ENCODE measurements around the gene TUT4. TPM values are rescaled to one million over a fixed set of nuclear protein-coding genes. Genes with fewer than 3 reads are reported as not detected.

Gene TUT4
- total RNA-seq, 2 donors from 2014 or later = 38.2 to 67.2 TPM

DNA sequence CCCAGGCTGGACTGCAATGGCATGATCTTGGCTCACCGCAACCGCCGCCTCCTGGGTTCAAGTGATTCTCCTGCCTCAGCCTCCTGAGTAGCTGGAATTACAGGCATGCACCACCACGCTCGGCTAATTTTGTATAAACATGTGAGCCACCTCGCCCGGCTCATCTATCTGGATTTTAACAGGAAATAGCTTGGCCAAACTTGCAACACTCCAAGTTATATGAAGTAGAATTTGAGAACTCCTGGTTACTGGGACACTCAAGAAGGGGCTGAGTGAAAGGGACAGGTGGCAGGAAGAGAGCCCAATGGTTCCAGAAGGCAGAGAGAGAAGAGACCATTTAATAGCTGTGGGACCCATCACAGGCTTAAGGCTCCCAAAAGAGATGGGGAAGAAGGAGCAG, 46.3 kb upstream of the TUT4 start:
- no peak overlapping the region for H3K4me3 ChIP-seq
- TF ChIP-seq CTCF (IDR thresholded peaks at IDR 0.05) = no peak
- no peak overlapping the region for H3K27ac ChIP-seq
- H3K27me3 ChIP-seq (replicated peaks; ENCODE audit: insufficient read depth) = no peaks in the 10 kb centered on the region
- H3K36me3 ChIP-seq = no peaks in the 10 kb centered on the region
- peaks cover 5 to 25% of the 10 kb centered on the region in 2 donors for H3K4me1 ChIP-seq (ENCODE audit: control insufficient read depth in 1 of 2, low read depth in 2 of 2)
- DNase-seq (ENCODE audit: low spot score) (no peak), ATAC-seq (ENCODE audit: insufficient number of reproducible peaks, low FRiP score, low read depth) (no peak)
- no peaks in the 10 kb centered on the region for H3K9me3 ChIP-seq

GRCh38 chr1:52598729-52599128, 45.8 kb upstream of the TUT4 start:
- TF ChIP-seq CTCF (IDR thresholded peaks at IDR 0.05) = no peak
- H3K36me3 ChIP-seq = no peaks in the 10 kb centered on the region
- no peaks in the 10 kb centered on the region for H3K9me3 ChIP-seq
- no peak overlapping the region for H3K27ac ChIP-seq
- no peak for DNase-seq (ENCODE audit: low spot score)
- H3K4me1 ChIP-seq (ENCODE audit: control insufficient read depth in 1 of 2, low read depth in 2 of 2) = peaks cover 3 to 20% of the 10 kb centered on the region in 2 donors
- ATAC-seq (ENCODE audit: insufficient number of reproducible peaks, low FRiP score, low read depth) = no peak
- H3K4me3 ChIP-seq = no peak overlapping the region
- H3K27me3 ChIP-seq (replicated peaks; ENCODE audit: insufficient read depth) = no peaks in the 10 kb centered on the region

GRCh38 chr1:52597912-52598311, 45.0 kb upstream of the TUT4 start:
- no peak for ATAC-seq (ENCODE audit: insufficient number of reproducible peaks, low FRiP score, low read depth)
- DNase-seq (ENCODE audit: low spot score) = no peak
- no peaks in the 10 kb centered on the region for H3K27me3 ChIP-seq (replicated peaks; ENCODE audit: insufficient read depth)
- H3K9me3 ChIP-seq = no peaks in the 10 kb centered on the region
- H3K27ac ChIP-seq = no peak overlapping the region
- H3K4me3 ChIP-seq = no peak overlapping the region
- no peaks in the 10 kb centered on the region for H3K36me3 ChIP-seq
- TF ChIP-seq CTCF (IDR thresholded peaks at IDR 0.05) = no peak
- peaks cover 0 to 12% of the 10 kb centered on the region in 2 donors for H3K4me1 ChIP-seq (ENCODE audit: control insufficient read depth in 1 of 2, low read depth in 2 of 2)

- no peak for TF ChIP-seq CTCF (IDR thresholded peaks at IDR 0.05)
- H3K27ac ChIP-seq = no peak overlapping the region
- DNase-seq (ENCODE audit: low spot score) (no peak), ATAC-seq (ENCODE audit: insufficient number of reproducible peaks, low FRiP score, low read depth) (no peak)
- H3K36me3 ChIP-seq = no peaks in the 10 kb centered on the region
- H3K4me1 ChIP-seq (ENCODE audit: control insufficient read depth in 1 of 2, low read depth in 2 of 2) = no peaks in the 10 kb centered on the region
- H3K4me3 ChIP-seq = no peak overlapping the region
- H3K27me3 ChIP-seq (replicated peaks; ENCODE audit: insufficient read depth) = no peaks in the 10 kb centered on the region
- no peaks in the 10 kb centered on the region for H3K9me3 ChIP-seq
Measured at GRCh38 chr1:52595061-52595460, 42.2 kb upstream of the TUT4 start.

GRCh38 chr1:52593495-52593894, 40.6 kb upstream of the TUT4 start:
- no peak overlapping the region for H3K4me3 ChIP-seq
- H3K27me3 ChIP-seq (replicated peaks; ENCODE audit: insufficient read depth) = no peaks in the 10 kb centered on the region
- no peaks in the 10 kb centered on the region for H3K9me3 ChIP-seq
- no peak for TF ChIP-seq CTCF (IDR thresholded peaks at IDR 0.05)
- ATAC-seq (ENCODE audit: insufficient number of reproducible peaks, low FRiP score, low read depth) = no peak
- no peaks in the 10 kb centered on the region for H3K36me3 ChIP-seq
- no peak overlapping the region for H3K27ac ChIP-seq
- H3K4me1 ChIP-seq (ENCODE audit: control insufficient read depth in 1 of 2, low read depth in 2 of 2) = no peaks in the 10 kb centered on the region
- no peak for DNase-seq (ENCODE audit: low spot score)
